ENCODE results near the gene MLYCD.

GRCh38 chr16:83903751-83904150 is 4.8 kb downstream of the MLYCD start:
- no peak for TF ChIP-seq CTCF (IDR thresholded peaks at IDR 0.05)
- no peak for TF ChIP-seq POLR2A (IDR thresholded peaks at IDR 0.05)
- no peak for TF ChIP-seq EP300 (IDR thresholded peaks at IDR 0.05; ENCODE audit: low read depth)
- TF ChIP-seq POLR2AphosphoS5 (IDR thresholded peaks at IDR 0.05), result no peak
